MCF 10A (cell line): ENCODE results near the gene ETV4. TPM values are rescaled to one million over a fixed set of nuclear protein-coding genes. Genes with fewer than 3 reads are reported as not detected.

ENCODE experiments used
- BruUV-seq: library from RNA; stranded (reverse); fragments of 400-500 nt; replicated peaks from 2 replicates; lab custom pipeline; 2021; lab: Mats Ljungman, UMichigan
- CTCF ChIA-PET: fragments of 300-600 bp; sonication (Branson Sonifier 250); formaldehyde crosslinking; extraction: SDS; loops from one replicate; lab custom pipeline; 2021; ENCODE audit warnings: antibody characterized with exemption, inconsistent platforms; lab: Yijun Ruan, JAX
- POLR2A ChIA-PET: fragments of 300-600, 350-650 bp; sonication (Branson Sonifier 250); formaldehyde crosslinking; extraction: SDS; loops from one replicate; lab custom pipeline; 2020; ENCODE audit warnings: antibody characterized with exemption, inconsistent platforms; lab: Yijun Ruan, JAX
- DNase-seq: peaks from one replicate; pipeline ENCODE4 v3.0.0-alpha.2; 2018; ENCODE audit not compliant: unreplicated experiment
- H3K27ac Mint-ChIP-seq: one replicate; pipeline ENCODE4 v1.8.0; 2022; ENCODE audit warnings: mild to moderate bottlenecking, low read depth, mixed read lengths; ENCODE audit not compliant: unreplicated experiment
- H3K27me3 Mint-ChIP-seq: one replicate; pipeline ENCODE4 v1.8.0; 2022; ENCODE audit warnings: mixed read lengths; ENCODE audit not compliant: insufficient read depth, unreplicated experiment
- H3K36me3 Mint-ChIP-seq: one replicate; pipeline ENCODE4 v1.8.0; 2022; ENCODE audit warnings: mild to moderate bottlenecking, moderate library complexity, mixed read lengths; ENCODE audit not compliant: insufficient read depth, unreplicated experiment
- H3K4me1 Mint-ChIP-seq: one replicate; pipeline ENCODE4 v1.8.0; 2022; ENCODE audit warnings: mixed read lengths; ENCODE audit not compliant: insufficient read depth, unreplicated experiment
- H3K4me3 Mint-ChIP-seq: one replicate; pipeline ENCODE4 v1.8.0; 2022; ENCODE audit warnings: mild to moderate bottlenecking, moderate library complexity, mixed read lengths; ENCODE audit not compliant: unreplicated experiment
- H3K9me3 Mint-ChIP-seq: one replicate; pipeline ENCODE4 v1.8.0; 2022; ENCODE audit warnings: mixed read lengths; ENCODE audit not compliant: unreplicated experiment
- CTCF ChIP-seq: fragments of 200-600 bp; IDR thresholded peaks from one replicate; pipeline ENCODE4 v1.8.0; 2022; ENCODE audit warnings: antibody characterized with exemption, mild to moderate bottlenecking; ENCODE audit not compliant: unreplicated experiment
- intact Hi-C: fragments of 100-400 bp; cut with micrococcal nuclease; formaldehyde crosslinking; loops from 2 replicates; pipeline ENCODE4 v1.14.1; 2022
- total RNA-seq: library from RNA; stranded (reverse); gene quantifications from 2 replicates; pipeline ENCODE4 v1.2.3, GENCODE V29; 2022

ETV4 gene
- total RNA-seq, 1 experiment from 2014 or later, result 31.6 TPM

DNA sequence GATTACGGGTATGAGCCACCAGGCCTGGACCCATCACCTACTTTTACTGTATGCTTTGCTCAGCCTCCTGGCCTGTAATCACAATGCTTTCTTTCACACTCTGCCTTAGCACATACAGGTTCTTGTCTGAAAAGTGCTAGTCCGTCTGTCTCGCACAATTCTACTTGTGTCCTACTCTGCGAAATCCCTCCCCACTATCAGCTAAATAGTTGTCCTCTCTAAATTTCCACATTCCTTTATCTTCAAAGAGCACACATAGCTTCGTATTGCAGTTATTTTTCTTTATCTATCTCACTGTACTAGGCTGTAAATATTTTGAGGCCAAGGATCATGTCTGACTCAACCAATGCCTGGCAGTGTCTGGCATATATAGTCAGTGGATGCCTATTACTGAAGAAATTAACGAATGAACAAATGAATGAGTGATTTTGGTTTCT lies 38.5 kb upstream of the ETV4 start:
- BruUV-seq, result no TSS peak
- no peak for DNase-seq
- no peaks in the 10 kb centered on the region for H3K9me3 Mint-ChIP-seq
- intact Hi-C loops, result no loop called here
- TF ChIP-seq CTCF, result no peak
- ChIA-PET POLR2A (no interaction called here), CTCF (interaction anchor here (0.7 to 1.7 kb wide), 4 partner anchors 8 to 110 kb away, joined by 4 to 7 read pairs (median 4); no protein-coding TSS in a partner anchor)
- peaks cover 10% of the 10 kb centered on the region for H3K4me1 Mint-ChIP-seq
- no peaks in the 10 kb centered on the region for H3K36me3 Mint-ChIP-seq
- no peak overlapping the region for H3K4me3 Mint-ChIP-seq
- H3K27me3 Mint-ChIP-seq, result no peaks in the 10 kb centered on the region
- H3K27ac Mint-ChIP-seq, result no peak overlapping the region

- Mint-ChIP-seq H3K4me1 (peaks cover 17% of the 10 kb centered on the region), H3K9me3 (no peaks in the 10 kb centered on the region), H3K4me3 (no peak overlapping the region), H3K27me3 (no peaks in the 10 kb centered on the region), H3K36me3 (no peaks in the 10 kb centered on the region), H3K27ac (no peak overlapping the region)
- POLR2A ChIA-PET, result no interaction called here
- BruUV-seq, result no TSS peak
- no peak for DNase-seq
- CTCF ChIA-PET, result no interaction called here
- intact Hi-C loops, result no loop called here
- no peak for TF ChIP-seq CTCF
Observed at GRCh38 chr17:43583332-43583731, 37.2 kb upstream of the ETV4 start.

DNA sequence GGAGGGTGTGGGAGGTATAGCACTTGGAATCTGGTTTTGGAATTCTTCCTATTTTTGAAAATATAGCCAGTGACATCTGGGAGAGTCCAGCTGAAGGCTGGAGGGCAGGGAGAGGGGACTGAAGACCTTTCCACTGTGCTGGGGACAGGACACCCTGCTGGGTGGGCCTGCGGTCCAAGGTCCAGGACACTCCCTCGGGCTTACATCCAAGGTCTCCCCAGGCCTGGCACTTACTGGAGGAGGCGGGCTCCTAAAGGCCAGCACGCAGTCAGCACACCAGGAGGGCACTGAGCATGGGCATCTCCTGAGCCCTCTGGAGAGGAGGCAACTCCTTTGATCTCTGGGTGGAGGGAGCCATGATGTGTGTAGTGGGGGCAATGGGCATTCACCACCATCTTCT lies 35.5 kb upstream of the ETV4 start:
- H3K9me3 Mint-ChIP-seq, result no peaks in the 10 kb centered on the region
- CTCF ChIA-PET, result no interaction called here
- TF ChIP-seq CTCF, result no peak
- no TSS peak for BruUV-seq
- no peaks in the 10 kb centered on the region for H3K36me3 Mint-ChIP-seq
- POLR2A ChIA-PET, result no interaction called here
- H3K27me3 Mint-ChIP-seq, result no peaks in the 10 kb centered on the region
- no peak overlapping the region for H3K27ac Mint-ChIP-seq
- intact Hi-C loops, result no loop called here
- peaks cover 17% of the 10 kb centered on the region for H3K4me1 Mint-ChIP-seq
- H3K4me3 Mint-ChIP-seq, result no peak overlapping the region
- DNase-seq, result no peak

DNA sequence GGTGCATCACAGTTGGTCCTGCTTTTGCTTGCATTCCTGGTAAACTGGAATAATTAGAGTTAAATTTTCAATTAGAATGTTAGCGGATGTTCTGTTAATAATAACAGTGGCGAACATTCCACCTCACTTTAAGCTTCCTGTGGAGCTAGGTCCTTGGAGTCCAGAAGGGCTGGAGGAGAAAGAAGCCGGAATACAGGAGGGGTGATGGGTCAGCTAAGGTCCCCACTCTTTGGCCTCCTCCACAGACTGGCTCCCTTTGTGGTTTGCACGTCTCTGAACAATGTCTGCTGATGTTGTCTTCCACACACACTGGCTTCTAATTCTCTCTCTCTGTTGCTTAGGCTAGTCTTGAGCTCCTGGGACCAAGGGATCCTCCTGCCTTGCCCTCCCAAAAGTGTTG lies 35.0 kb upstream of the ETV4 start:
- Mint-ChIP-seq H3K9me3 (no peaks in the 10 kb centered on the region), H3K36me3 (no peaks in the 10 kb centered on the region), H3K4me1 (peaks cover 17% of the 10 kb centered on the region), H3K4me3 (no peak overlapping the region), H3K27me3 (no peaks in the 10 kb centered on the region), H3K27ac (no peak overlapping the region)
- no peak for TF ChIP-seq CTCF
- no TSS peak for BruUV-seq
- DNase-seq, result no peak
- POLR2A ChIA-PET, result no interaction called here
- CTCF ChIA-PET, result no interaction called here
- intact Hi-C loops, result no loop called here
